Measurements from ENCODE around the gene NPAS1. TPM values are rescaled to one million over a fixed set of nuclear protein-coding genes. Genes with fewer than 3 reads are reported as not detected.

The NPAS1 gene
- total RNA-seq, 1 donor from 2014 or later = 0.49 TPM

GRCh38 chr19:47032171-47032811 is 12.7 kb downstream of the NPAS1 start:
- DNase-seq (ENCODE audit: low spot score) = peak; percentile 47
- no peaks in the 10 kb centered on the region for H3K9me3 Mint-ChIP-seq
- H3K36me3 Mint-ChIP-seq (ENCODE audit: low read depth) = no peaks in the 10 kb centered on the region
- peaks cover 24% of the 10 kb centered on the region for H3K4me1 Mint-ChIP-seq (ENCODE audit: low read depth)
- no peak overlapping the region for H3K27ac Mint-ChIP-seq
- no peak overlapping the region for H3K4me3 Mint-ChIP-seq
- peaks cover 34% of the 10 kb centered on the region for H3K27me3 Mint-ChIP-seq (ENCODE audit: insufficient read depth)
- intact Hi-C loops (cut with micrococcal nuclease) = loop anchor here (1.0 kb wide), 1 partner anchor 19 kb away; no protein-coding TSS in a partner anchor

DNA sequence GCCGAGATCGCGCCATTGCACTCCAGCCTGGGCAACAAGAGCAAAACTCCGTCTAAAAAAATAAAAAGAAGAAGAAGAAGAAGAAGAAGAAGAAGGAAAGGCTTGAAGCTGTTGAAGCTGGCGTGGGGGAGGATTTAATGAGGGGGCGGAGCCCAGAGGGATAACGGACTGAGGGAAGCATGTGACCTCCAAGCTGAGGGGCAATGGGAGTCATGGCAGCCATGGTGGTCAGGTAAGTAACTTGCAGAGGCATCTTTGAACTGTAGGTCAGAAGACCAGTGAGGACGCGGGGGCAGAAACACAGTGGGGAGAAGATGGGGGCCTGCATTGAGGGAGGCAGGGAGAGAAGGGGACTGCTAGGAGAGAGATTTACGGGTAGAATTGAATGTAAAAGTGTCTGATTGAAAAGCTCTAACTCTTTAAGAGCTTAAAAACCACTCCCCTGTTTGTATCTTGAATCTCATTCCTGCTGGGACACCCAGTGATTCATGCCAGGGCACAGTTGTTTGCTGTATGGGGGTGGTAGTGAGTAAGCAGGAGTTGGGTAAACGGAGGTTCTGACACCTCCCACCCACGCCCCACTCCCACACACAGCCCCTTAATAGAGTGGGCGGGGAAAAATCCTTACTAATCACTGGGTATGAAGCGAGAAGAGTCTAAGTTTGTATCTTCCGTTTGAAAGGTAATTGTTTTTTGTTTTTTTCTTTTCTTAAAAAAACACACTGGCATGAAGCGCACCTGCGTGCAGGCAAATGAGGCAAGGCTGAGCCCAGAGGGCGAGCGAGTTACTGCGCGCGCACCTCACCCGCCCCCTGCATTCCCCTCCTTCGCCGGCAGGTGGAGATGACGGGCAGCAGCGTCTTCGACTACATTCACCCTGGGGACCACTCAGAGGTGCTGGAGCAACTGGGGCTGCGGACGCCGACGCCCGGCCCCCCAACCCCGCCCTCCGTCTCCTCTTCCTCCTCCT is 15.8 kb downstream of the NPAS1 start:
- Mint-ChIP-seq H3K9me3 (no peaks in the 10 kb centered on the region), H3K27ac (peak overlapping the region; percentile 92), H3K4me1 (ENCODE audit: low read depth) (peaks cover 24% of the 10 kb centered on the region), H3K27me3 (ENCODE audit: insufficient read depth) (peaks cover 14% of the 10 kb centered on the region), H3K36me3 (ENCODE audit: low read depth) (no peaks in the 10 kb centered on the region), H3K4me3 (peak overlapping the region; percentile 86)
- intact Hi-C loops (cut with micrococcal nuclease) = loop anchor here (1.0 to 5.0 kb wide), 6 partner anchors 13 to 312 kb away; partner anchors contain the start of genes DHX34, SAE1 and TMEM160
- DNase-seq (ENCODE audit: low spot score) = peak; percentile 93

GRCh38 chr19:47036097-47036651 is 16.5 kb downstream of the NPAS1 start:
- intact Hi-C loops (cut with micrococcal nuclease) = loop anchor here (5.0 kb wide), 2 partner anchors 206 to 311 kb away; partner anchors contain the start of gene DHX34
- DNase-seq (ENCODE audit: low spot score) = no peak

GRCh38 chr19:47037766-47038165 is 18.1 kb downstream of the NPAS1 start:
- DNase-seq (ENCODE audit: low spot score) = no peak
- H3K27me3 Mint-ChIP-seq (ENCODE audit: insufficient read depth) = peaks cover 8% of the 10 kb centered on the region
- no peak overlapping the region for H3K4me3 Mint-ChIP-seq
- H3K4me1 Mint-ChIP-seq (ENCODE audit: low read depth) = peaks cover 15% of the 10 kb centered on the region
- H3K9me3 Mint-ChIP-seq = no peaks in the 10 kb centered on the region
- H3K27ac Mint-ChIP-seq = no peak overlapping the region
- intact Hi-C loops (cut with micrococcal nuclease) = loop anchor here (5.0 kb wide), 2 partner anchors 205 to 310 kb away; partner anchors contain the start of gene DHX34
- no peaks in the 10 kb centered on the region for H3K36me3 Mint-ChIP-seq (ENCODE audit: low read depth)

More at GRCh38 chr19:47036097-47036651, 16.5 kb downstream of the NPAS1 start:
- H3K36me3 Mint-ChIP-seq (ENCODE audit: low read depth) = no peaks in the 10 kb centered on the region
- no peaks in the 10 kb centered on the region for H3K9me3 Mint-ChIP-seq
- H3K4me1 Mint-ChIP-seq (ENCODE audit: low read depth) = peaks cover 24% of the 10 kb centered on the region
- H3K27ac Mint-ChIP-seq = peak overlapping the region; percentile 92
- H3K27me3 Mint-ChIP-seq (ENCODE audit: insufficient read depth) = peaks cover 8% of the 10 kb centered on the region
- H3K4me3 Mint-ChIP-seq = peak overlapping the region; percentile 86

- no peak for DNase-seq (ENCODE audit: low spot score)
- H3K27me3 Mint-ChIP-seq (ENCODE audit: insufficient read depth) = peaks cover 8% of the 10 kb centered on the region
- intact Hi-C loops (cut with micrococcal nuclease) = loop anchor here (5.0 kb wide), 2 partner anchors 203 to 308 kb away; partner anchors contain the start of gene DHX34
These were observed 19.7 kb downstream of the NPAS1 start for GRCh38 chr19:47039239-47039874.

GRCh38 chr19:47040869-47041268 is 21.2 kb downstream of the NPAS1 start:
- no peak overlapping the region for H3K4me3 Mint-ChIP-seq
- DNase-seq (ENCODE audit: low spot score) = no peak
- intact Hi-C loops (cut with micrococcal nuclease) = loop anchor here (10.0 kb wide), 1 partner anchor 1684 kb away; no protein-coding TSS in a partner anchor
- H3K27me3 Mint-ChIP-seq (ENCODE audit: insufficient read depth) = no peaks in the 10 kb centered on the region
- H3K36me3 Mint-ChIP-seq (ENCODE audit: low read depth) = no peaks in the 10 kb centered on the region
- H3K4me1 Mint-ChIP-seq (ENCODE audit: low read depth) = peaks cover 5% of the 10 kb centered on the region
- H3K27ac Mint-ChIP-seq = no peak overlapping the region
- H3K9me3 Mint-ChIP-seq = no peaks in the 10 kb centered on the region

More at GRCh38 chr19:47039239-47039874, 19.7 kb downstream of the NPAS1 start:
- no peaks in the 10 kb centered on the region for H3K9me3 Mint-ChIP-seq
- no peak overlapping the region for H3K4me3 Mint-ChIP-seq
- H3K4me1 Mint-ChIP-seq (ENCODE audit: low read depth) = peaks cover 15% of the 10 kb centered on the region
- no peaks in the 10 kb centered on the region for H3K36me3 Mint-ChIP-seq (ENCODE audit: low read depth)
- H3K27ac Mint-ChIP-seq = no peak overlapping the region

DNA sequence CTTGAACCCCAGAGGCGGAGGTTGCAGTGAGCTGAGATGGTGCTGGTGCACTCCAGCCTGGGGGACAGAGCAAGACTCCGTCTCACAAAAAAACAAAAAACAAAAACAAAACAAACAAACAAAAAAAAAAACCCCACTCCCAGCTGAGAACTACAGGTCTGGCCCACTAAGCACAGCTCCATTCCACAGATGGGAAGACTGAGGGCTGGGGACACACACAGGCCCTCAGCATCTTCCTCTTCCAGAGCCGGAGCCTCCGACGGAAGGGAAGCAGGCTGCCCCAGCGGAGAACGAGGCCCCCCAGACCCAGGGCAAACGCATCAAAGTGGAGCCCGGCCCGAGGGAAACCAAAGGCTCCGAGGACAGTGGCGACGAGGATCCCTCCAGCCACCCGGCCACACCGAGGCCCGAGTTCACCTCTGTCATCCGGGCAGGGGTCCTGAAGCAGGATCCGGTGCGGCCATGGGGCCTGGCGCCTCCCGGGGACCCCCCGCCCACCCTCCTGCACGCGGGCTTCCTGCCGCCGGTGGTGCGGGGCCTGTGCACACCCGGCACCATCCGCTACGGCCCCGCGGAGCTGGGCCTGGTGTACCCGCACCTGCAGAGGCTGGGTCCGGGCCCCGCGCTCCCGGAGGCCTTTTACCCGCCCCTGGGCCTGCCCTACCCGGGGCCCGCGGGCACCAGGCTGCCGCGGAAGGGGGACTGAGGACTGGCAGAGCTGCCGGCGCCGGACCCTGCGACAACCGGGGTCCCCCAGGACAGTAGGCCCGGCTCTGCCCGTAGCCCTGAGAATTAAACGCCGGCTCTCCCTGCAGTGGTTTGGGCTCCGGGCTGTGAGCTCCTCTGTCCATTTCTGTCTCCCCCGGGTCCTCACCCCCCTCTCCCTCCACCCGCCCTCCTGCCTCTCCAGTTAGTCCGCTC is 25.6 kb downstream of the NPAS1 start:
- Mint-ChIP-seq H3K27ac (no peak overlapping the region), H3K36me3 (ENCODE audit: low read depth) (peaks cover 2% of the 10 kb centered on the region), H3K9me3 (no peaks in the 10 kb centered on the region), H3K27me3 (ENCODE audit: insufficient read depth) (no peaks in the 10 kb centered on the region), H3K4me1 (ENCODE audit: low read depth) (peaks cover 12% of the 10 kb centered on the region), H3K4me3 (no peak overlapping the region)
- DNase-seq (ENCODE audit: low spot score) = no peak
- intact Hi-C loops (cut with micrococcal nuclease) = loop anchor here (5.0 to 10.0 kb wide), 2 partner anchors 47 to 1680 kb away; no protein-coding TSS in a partner anchor

GRCh38 chr19:47045867-47046470 is 26.3 kb downstream of the NPAS1 start:
- H3K9me3 Mint-ChIP-seq = no peaks in the 10 kb centered on the region
- peaks cover 12% of the 10 kb centered on the region for H3K4me1 Mint-ChIP-seq (ENCODE audit: low read depth)
- H3K36me3 Mint-ChIP-seq (ENCODE audit: low read depth) = peaks cover 2% of the 10 kb centered on the region
- intact Hi-C loops (cut with micrococcal nuclease) = loop anchor here (5.0 to 10.0 kb wide), 2 partner anchors 46 to 1679 kb away; no protein-coding TSS in a partner anchor
- H3K4me3 Mint-ChIP-seq = no peak overlapping the region
- H3K27ac Mint-ChIP-seq = no peak overlapping the region
- no peaks in the 10 kb centered on the region for H3K27me3 Mint-ChIP-seq (ENCODE audit: insufficient read depth)
- DNase-seq (ENCODE audit: low spot score) = no peak

GRCh38 chr19:47047272-47047762 is 27.7 kb downstream of the NPAS1 start:
- H3K27ac Mint-ChIP-seq = no peak overlapping the region
- peaks cover 12% of the 10 kb centered on the region for H3K4me1 Mint-ChIP-seq (ENCODE audit: low read depth)
- H3K4me3 Mint-ChIP-seq = peak overlapping the region; percentile 99
- DNase-seq (ENCODE audit: low spot score) = no peak
- peaks cover 2% of the 10 kb centered on the region for H3K36me3 Mint-ChIP-seq (ENCODE audit: low read depth)
- H3K27me3 Mint-ChIP-seq (ENCODE audit: insufficient read depth) = no peaks in the 10 kb centered on the region
- no peaks in the 10 kb centered on the region for H3K9me3 Mint-ChIP-seq
- intact Hi-C loops (cut with micrococcal nuclease) = loop anchor here (5.0 to 10.0 kb wide), 2 partner anchors 45 to 1677 kb away; no protein-coding TSS in a partner anchor

DNA sequence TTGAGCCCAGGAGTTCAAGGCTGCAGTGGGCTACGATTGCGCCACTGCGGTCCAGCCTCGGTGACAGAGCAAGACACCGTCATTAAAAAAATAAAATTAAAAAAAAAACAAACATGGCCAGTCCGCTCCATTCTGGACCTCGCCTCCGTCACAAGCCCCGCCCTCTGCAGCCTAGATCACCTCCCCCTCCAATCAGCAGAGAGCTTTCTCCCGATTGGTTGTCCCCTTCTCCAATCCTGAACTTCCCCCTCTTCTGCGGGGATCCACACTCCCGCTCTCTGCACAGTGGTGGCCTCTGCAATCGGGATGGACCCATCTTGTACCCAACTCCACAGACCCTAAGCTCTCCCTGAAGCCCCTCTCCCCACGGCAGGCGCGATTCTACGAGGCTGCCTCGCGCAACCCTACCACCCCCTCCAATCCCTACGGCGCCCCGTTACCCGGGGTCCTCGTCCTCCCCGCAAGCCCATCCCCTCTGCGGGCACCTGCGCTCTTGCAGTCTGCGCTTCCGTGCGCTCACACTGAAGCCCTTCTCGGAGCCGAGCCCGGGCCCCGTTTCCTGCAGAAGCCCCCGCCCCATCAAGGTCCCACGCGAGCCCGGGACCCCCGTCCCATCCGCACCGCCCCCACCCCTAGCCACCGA is 28.2 kb downstream of the NPAS1 start:
- Mint-ChIP-seq H3K27ac (peak overlapping the region; percentile 98), H3K4me1 (ENCODE audit: low read depth) (peaks cover 12% of the 10 kb centered on the region), H3K36me3 (ENCODE audit: low read depth) (peaks cover 2% of the 10 kb centered on the region), H3K4me3 (peak overlapping the region; percentile 99), H3K27me3 (ENCODE audit: insufficient read depth) (no peaks in the 10 kb centered on the region), H3K9me3 (no peaks in the 10 kb centered on the region)
- peak; percentile 74 for DNase-seq (ENCODE audit: low spot score)
- intact Hi-C loops (cut with micrococcal nuclease) = loop anchor here (1.0 to 10.0 kb wide), 10 partner anchors 13 to 1677 kb away; partner anchors contain the start of genes AP2S1, NAPA, SLC1A5 and ZC3H4

Data from activated T-helper 1 cell treated with anti-CD3 and anti-CD28 coated beads, Interleukin-12 subunit alpha, Interleukin-12 subunit beta, Interleukin-2, Interleukin-4 antibody, amounts not matched to agents 30 ng/mL and 10 ng/mL and 1 ng/mL, durations not matched to agents 14 hours and 24 hours and 36 hours (primary cell).